ENCODE results near the gene RHOB.

DNA sequence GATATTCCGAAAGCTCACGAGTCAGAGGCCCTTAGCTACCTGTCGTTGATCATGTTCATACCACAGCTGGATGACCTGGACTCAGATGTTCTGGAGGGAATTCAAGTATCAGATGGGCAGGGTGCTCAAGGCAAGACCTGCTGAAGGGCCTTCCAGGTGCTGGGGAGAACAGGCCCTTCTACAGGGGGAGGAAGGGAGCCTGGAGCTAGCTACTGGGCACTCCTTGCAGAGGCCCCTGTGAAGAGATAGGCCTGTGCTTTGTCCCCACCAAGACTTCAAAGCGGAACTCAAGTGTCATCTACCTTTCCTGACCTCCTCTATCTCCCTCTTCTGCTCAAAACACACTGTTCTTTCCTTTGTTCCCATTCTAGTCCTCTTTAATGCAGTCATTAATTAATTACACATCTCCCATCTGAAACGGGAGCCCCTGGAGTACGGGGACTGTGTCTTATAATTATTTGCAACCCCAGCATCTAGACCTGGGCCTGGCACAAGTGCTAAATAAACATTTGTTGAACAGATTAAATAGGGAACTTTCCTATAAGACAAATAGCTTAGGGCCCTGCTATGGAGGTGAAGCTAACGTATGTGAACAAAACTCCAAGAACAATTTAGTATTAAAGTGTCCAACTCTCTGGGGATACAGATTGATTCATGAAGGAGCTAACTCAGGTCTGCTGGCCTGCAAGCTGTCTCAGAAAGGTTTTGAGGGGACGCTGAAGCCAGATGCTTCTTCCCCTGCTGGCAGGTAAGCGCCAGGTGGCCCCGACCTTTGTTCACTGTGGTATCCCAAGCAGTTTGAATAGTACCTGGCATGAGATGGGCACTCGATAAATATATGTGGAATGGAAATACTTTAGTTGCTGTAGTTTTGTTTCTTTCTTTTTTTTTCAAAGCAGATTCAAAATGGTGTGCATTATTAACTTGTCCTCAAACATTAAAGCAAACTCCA, 22.0 kb downstream of the RHOB start:
- TF ChIP-seq MXI1 (conservative IDR thresholded peaks at IDR 0.05; ENCODE audit: poor library complexity, severe bottlenecking), result no peak
- no peak for TF ChIP-seq POLR2AphosphoS5 (IDR thresholded peaks at IDR 0.05)
- no peak for TF ChIP-seq EP300 (conservative IDR thresholded peaks at IDR 0.05; ENCODE audit: poor library complexity, severe bottlenecking)
